ENCODE data around the gene ACTA1. TPM values are rescaled to one million over a fixed set of nuclear protein-coding genes. Genes with fewer than 3 reads are reported as not detected.

The ACTA1 gene
- total and polyA plus RNA-seq, 2 donors (not counting 3 experiments of a cell fraction or from before 2014, with no cell fraction given), result 0.22 to 0.33 TPM

DNA sequence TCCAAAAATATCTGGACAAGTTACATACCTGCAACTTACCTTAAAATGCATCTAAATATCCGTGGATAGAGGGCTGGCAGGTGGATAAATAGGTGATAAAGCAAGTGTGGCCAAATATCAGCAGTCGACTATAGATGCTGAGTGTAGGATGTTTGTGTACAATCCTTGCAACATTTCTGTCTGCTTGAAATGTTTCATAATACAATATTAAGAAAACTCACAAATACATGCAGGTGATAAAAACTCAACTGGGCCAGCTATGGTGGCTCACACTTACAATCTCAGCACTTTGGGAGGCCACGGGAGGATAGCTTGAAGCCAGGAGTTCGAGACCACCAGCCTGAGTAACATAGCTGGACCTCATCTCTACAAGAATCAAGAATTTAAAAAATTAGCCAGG, 41.0 kb downstream of the ACTA1 start:
- no peaks in the 10 kb centered on the region for H3K27me3 ChIP-seq (ENCODE audit: control insufficient read depth in 2 of 2, insufficient read depth in 2 of 2, low read length in 2 of 2)
- no peaks in the 10 kb centered on the region for H3K9me1 ChIP-seq (replicated peaks; ENCODE audit: control insufficient read depth, extremely low read depth, insufficient read depth, low read length)
- no peak for FAIRE-seq
- ChIA-PET POLR2A (no interaction called here), CTCF (no interaction called here)
- H3K27ac ChIP-seq (ENCODE audit: insufficient read depth, low read depth, low read length), result no peak overlapping the region
- intact Hi-C loops (cut with micrococcal nuclease) (no loop called here), dilution Hi-C loops (cut with MboI; ENCODE audit: extremely low pct_ligation_motif_present, low sequenced_read_pairs) (no loop called here)
- no peaks in the 10 kb centered on the region for H4K20me1 ChIP-seq (replicated peaks; ENCODE audit: control insufficient read depth, extremely low read depth, insufficient read depth, low read length)
- no peaks in the 10 kb centered on the region for H3K4me1 ChIP-seq (ENCODE audit: control insufficient read depth, extremely low read depth, insufficient read depth, low read length)
- no peak overlapping the region for H3K4me3 ChIP-seq (replicated peaks in 1 of 3; ENCODE audit: insufficient read depth in 1 of 3, low read depth in 1 of 3, low read length in 3 of 3)
- no peak overlapping the region for H3K4me2 ChIP-seq (ENCODE audit: insufficient read depth, low read length)
- H3K79me2 ChIP-seq (ENCODE audit: control insufficient read depth, insufficient read depth, low read length), result no peaks in the 10 kb centered on the region
- no TSS peak for BruUV-seq (replicated peaks)
- no peaks in the 10 kb centered on the region for H3K9me3 ChIP-seq (replicated peaks; ENCODE audit: control insufficient read depth, insufficient read depth, low read length)
- no peak overlapping the region for H3K9ac ChIP-seq (replicated peaks; ENCODE audit: extremely low read depth, insufficient read depth, low read length)
- H3K36me3 ChIP-seq (ENCODE audit: control insufficient read depth in 2 of 2, extremely low read depth in 1 of 2, insufficient read depth in 2 of 2, low read length in 2 of 2), result no peaks in the 10 kb centered on the region
- TF ChIP-seq JUN (IDR thresholded peaks at IDR 0.05; ENCODE audit: borderline replicate concordance, insufficient read depth, insufficient read length, low read depth) (no peak), FOS (IDR thresholded peaks at IDR 0.05; ENCODE audit: borderline replicate concordance, insufficient read depth, low read length) (no peak), POLR2AphosphoS5 (IDR thresholded peaks at IDR 0.05; ENCODE audit: insufficient read depth, low read depth, low read length) (no peak), EZH2 (IDR thresholded peaks at IDR 0.05; ENCODE audit: borderline replicate concordance, low read depth, low read length, severe bottlenecking) (no peak), MYC (IDR thresholded peaks at IDR 0.05; ENCODE audit: low read depth, low read length) (no peak), GATA2 (IDR thresholded peaks at IDR 0.05; ENCODE audit: insufficient read depth, insufficient read length, low read depth, low read length) (no peak), POLR2A (IDR thresholded peaks at IDR 0.05; ENCODE audit: low read depth, low read length) (no peak)
- TF ChIP-seq, protein P1, sequence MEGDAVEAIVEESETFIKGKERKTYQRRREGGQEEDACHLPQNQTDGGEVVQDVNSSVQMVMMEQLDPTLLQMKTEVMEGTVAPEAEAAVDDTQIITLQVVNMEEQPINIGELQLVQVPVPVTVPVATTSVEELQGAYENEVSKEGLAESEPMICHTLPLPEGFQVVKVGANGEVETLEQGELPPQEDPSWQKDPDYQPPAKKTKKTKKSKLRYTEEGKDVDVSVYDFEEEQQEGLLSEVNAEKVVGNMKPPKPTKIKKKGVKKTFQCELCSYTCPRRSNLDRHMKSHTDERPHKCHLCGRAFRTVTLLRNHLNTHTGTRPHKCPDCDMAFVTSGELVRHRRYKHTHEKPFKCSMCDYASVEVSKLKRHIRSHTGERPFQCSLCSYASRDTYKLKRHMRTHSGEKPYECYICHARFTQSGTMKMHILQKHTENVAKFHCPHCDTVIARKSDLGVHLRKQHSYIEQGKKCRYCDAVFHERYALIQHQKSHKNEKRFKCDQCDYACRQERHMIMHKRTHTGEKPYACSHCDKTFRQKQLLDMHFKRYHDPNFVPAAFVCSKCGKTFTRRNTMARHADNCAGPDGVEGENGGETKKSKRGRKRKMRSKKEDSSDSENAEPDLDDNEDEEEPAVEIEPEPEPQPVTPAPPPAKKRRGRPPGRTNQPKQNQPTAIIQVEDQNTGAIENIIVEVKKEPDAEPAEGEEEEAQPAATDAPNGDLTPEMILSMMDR (IDR thresholded peaks at IDR 0.05; ENCODE audit: extremely low read depth in 1 of 2, insufficient read depth in 1 of 2, low read depth in 1 of 2, low read length in 2 of 2), result no peak
- TF ChIP-seq, protein P2, sequence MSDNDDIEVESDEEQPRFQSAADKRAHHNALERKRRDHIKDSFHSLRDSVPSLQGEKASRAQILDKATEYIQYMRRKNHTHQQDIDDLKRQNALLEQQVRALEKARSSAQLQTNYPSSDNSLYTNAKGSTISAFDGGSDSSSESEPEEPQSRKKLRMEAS (IDR thresholded peaks at IDR 0.05; ENCODE audit: insufficient read depth, insufficient read length), result no peak
- no peak for DNase-seq (ENCODE audit: low read depth, low spot score)
- H2AFZ ChIP-seq (ENCODE audit: low read depth, low read length), result no peak overlapping the region
